ENCODE results near the gene RBM18.

Gene RBM18

GRCh38 chr9:122204055-122204454 lies 60.6 kb downstream of the RBM18 start:
- no peak for DNase-seq (ENCODE audit: low read depth)

- DNase-seq (ENCODE audit: low read depth), result no peak
These were observed 62.5 kb downstream of the RBM18 start for GRCh38 chr9:122202111-122202510.

GRCh38 chr9:122201641-122202040 lies 63.0 kb downstream of the RBM18 start:
- DNase-seq (ENCODE audit: low read depth), result no peak

- no peak for DNase-seq (ENCODE audit: low read depth)
These were observed 63.6 kb downstream of the RBM18 start for GRCh38 chr9:122200960-122201595.

- no peak for DNase-seq (ENCODE audit: low read depth)
These were observed 66.8 kb downstream of the RBM18 start for GRCh38 chr9:122197882-122198281.

GRCh38 chr9:122197426-122197825 lies 67.2 kb downstream of the RBM18 start:
- no peak for DNase-seq (ENCODE audit: low read depth)

GRCh38 chr9:122195875-122196274 lies 68.8 kb downstream of the RBM18 start:
- no peak for DNase-seq (ENCODE audit: low read depth)

GRCh38 chr9:122193651-122194050 lies 71.0 kb downstream of the RBM18 start:
- DNase-seq (ENCODE audit: low read depth), result no peak

GRCh38 chr9:122192914-122193525 lies 71.6 kb downstream of the RBM18 start:
- no peak for DNase-seq (ENCODE audit: low read depth)

GRCh38 chr9:122192261-122192875 lies 72.3 kb downstream of the RBM18 start:
- DNase-seq (ENCODE audit: low read depth), result no peak

GRCh38 chr9:122191584-122191983 lies 73.1 kb downstream of the RBM18 start:
- no peak for DNase-seq (ENCODE audit: low read depth)

- no peak for DNase-seq (ENCODE audit: low read depth)
These were observed 73.9 kb downstream of the RBM18 start for GRCh38 chr9:122190597-122191381.

- DNase-seq (ENCODE audit: low read depth), result no peak
These were observed 76.3 kb downstream of the RBM18 start for GRCh38 chr9:122188369-122188768.

Measured in stimulated activated CD8-positive, alpha-beta memory T cell treated with anti-CD3 and anti-CD28 coated beads, Interleukin-15, amount 100 ng/mL, for 24 hours (primary cell).